Measurements from ENCODE around the gene TBC1D5.

- no peak for TF ChIP-seq CTCF (IDR thresholded peaks at IDR 0.05)
- no peak for TF ChIP-seq POLR2A (IDR thresholded peaks at IDR 0.05)
- no peak for TF ChIP-seq EP300 (IDR thresholded peaks at IDR 0.05; ENCODE audit: low read depth)
- TF ChIP-seq POLR2AphosphoS5 (IDR thresholded peaks at IDR 0.05) = no peak
These were observed 372.5 kb downstream of the TBC1D5 start for GRCh38 chr3:17369973-17370372.
